H9 (cell line): ENCODE results near the gene JADE2. TPM values are rescaled to one million over a fixed set of nuclear protein-coding genes. Genes with fewer than 3 reads are reported as not detected.

Experiments used
- DNase-seq: peaks from one replicate; pipeline ENCODE4 v3.0.0-alpha.2; 2017
- H2AFZ ChIP-seq: one replicate; pipeline ENCODE4 v1.6.1; 2013; ENCODE audit warnings: mild to moderate bottlenecking, low read length, control low read depth, moderate library complexity
- H2AK5ac ChIP-seq: 2 replicates; pipeline ENCODE4 v1.6.1; 2013; ENCODE audit warnings: low read length, control low read depth, mixed read lengths; ENCODE audit not compliant: insufficient read length
- H2BK120ac ChIP-seq: one replicate; pipeline ENCODE4 v1.6.1; 2013; ENCODE audit warnings: low read depth, mild to moderate bottlenecking, low read length, control low read depth, inconsistent platforms; ENCODE audit not compliant: poor library complexity, severe bottlenecking
- H2BK12ac ChIP-seq: 2 replicates; pipeline ENCODE4 v1.6.1; 2013; ENCODE audit warnings: low read length, control low read depth, mixed read lengths, low read depth; ENCODE audit not compliant: insufficient read length
- H2BK15ac ChIP-seq: 2 replicates; pipeline ENCODE4 v1.6.1; 2013; ENCODE audit warnings: low read depth, low read length, control low read depth
- H2BK20ac ChIP-seq: one replicate; pipeline ENCODE4 v1.6.1; 2013; ENCODE audit warnings: low read depth, mild to moderate bottlenecking, low read length, control low read depth, inconsistent platforms; ENCODE audit not compliant: poor library complexity, severe bottlenecking
- H2BK5ac ChIP-seq: 2 replicates; pipeline ENCODE4 v1.6.1; 2013; ENCODE audit warnings: low read length, control low read depth, mixed read lengths; ENCODE audit not compliant: insufficient read length
- H3K14ac ChIP-seq: 2 replicates; pipeline ENCODE4 v1.6.1; 2013; ENCODE audit warnings: low read length, control low read depth; ENCODE audit not compliant: insufficient read depth
- H3K18ac ChIP-seq: 2 replicates; pipeline ENCODE4 v1.6.1; 2013; ENCODE audit warnings: low read depth, mild to moderate bottlenecking, mixed read lengths, low read length, control low read depth; ENCODE audit not compliant: insufficient read length
- H3K23ac ChIP-seq: 2 replicates; pipeline ENCODE4 v1.6.1; 2013; ENCODE audit warnings: low read length, control low read depth, mixed read lengths, low read depth; ENCODE audit not compliant: insufficient read length
- H3K23me2 ChIP-seq: 2 replicates; pipeline ENCODE4 v1.6.1; 2013; ENCODE audit warnings: low read depth, mild to moderate bottlenecking, mixed read lengths, low read length, control low read depth; ENCODE audit not compliant: insufficient read length, poor library complexity, severe bottlenecking
- H3K27ac ChIP-seq: 2 replicates; pipeline ENCODE4 v1.5.1; 2013; ENCODE audit warnings: low read length, control low read depth, mixed read lengths, low read depth; ENCODE audit not compliant: insufficient read length
- H3K27me3 ChIP-seq: 2 replicates; pipeline ENCODE4 v1.6.1; 2013; ENCODE audit warnings: low read length, control low read depth, inconsistent platforms; ENCODE audit not compliant: insufficient read depth
- H3K4ac ChIP-seq: 2 replicates; pipeline ENCODE4 v1.6.1; 2013; ENCODE audit warnings: low read depth, mild to moderate bottlenecking, control low read depth, inconsistent platforms, low read length, moderate library complexity
- H3K4me1 ChIP-seq: 2 replicates; pipeline ENCODE4 v1.6.1; 2013; ENCODE audit warnings: low read length, control low read depth, inconsistent platforms; ENCODE audit not compliant: insufficient read depth
- H3K4me2 ChIP-seq: 2 replicates; pipeline ENCODE4 v1.6.1; 2013; ENCODE audit warnings: low read length, control low read depth, mixed read lengths; ENCODE audit not compliant: insufficient read length, insufficient read depth
- H3K56ac ChIP-seq: 2 replicates; pipeline ENCODE4 v1.6.1; 2013; ENCODE audit warnings: low read depth, mild to moderate bottlenecking, mixed read lengths, low read length, control low read depth; ENCODE audit not compliant: insufficient read length
- H3K79me1 ChIP-seq: 2 replicates; pipeline ENCODE4 v1.6.1; 2013; ENCODE audit warnings: low read depth, mild to moderate bottlenecking, moderate library complexity, low read length, control low read depth, inconsistent platforms; ENCODE audit not compliant: insufficient read depth, poor library complexity, severe bottlenecking
- H3K79me2 ChIP-seq: 2 replicates; pipeline ENCODE4 v1.6.1; 2013; ENCODE audit warnings: low read length, control low read depth, inconsistent platforms; ENCODE audit not compliant: insufficient read depth
- H3K9ac ChIP-seq: 2 replicates; pipeline ENCODE4 v1.6.1; 2013; ENCODE audit warnings: low read length, control low read depth, mixed read lengths; ENCODE audit not compliant: insufficient read length; ENCODE audit errors: extremely low read depth
- H3K9me3 ChIP-seq: one replicate; pipeline ENCODE4 v1.6.1; 2013; ENCODE audit warnings: low read depth, low read length, inconsistent platforms; ENCODE audit not compliant: control insufficient read depth
- H3T11ph ChIP-seq: one replicate; pipeline ENCODE4 v1.6.1; 2013; ENCODE audit warnings: mild to moderate bottlenecking, low read length, control low read depth, inconsistent platforms
- H4K20me1 ChIP-seq: one replicate; pipeline ENCODE4 v1.6.1; 2013; ENCODE audit not compliant: control insufficient read depth, insufficient read length, insufficient read depth
- H4K5ac ChIP-seq: 2 replicates; pipeline ENCODE4 v1.6.1; 2013; ENCODE audit warnings: low read depth, mild to moderate bottlenecking, mixed read lengths, low read length, control low read depth; ENCODE audit not compliant: insufficient read length
- H4K8ac ChIP-seq: replicated peaks from 2 replicates; pipeline ENCODE4 v1.6.1; 2013; ENCODE audit warnings: low read length, control low read depth, mixed read lengths, low read depth; ENCODE audit not compliant: insufficient read length
- H4K91ac ChIP-seq: 2 replicates; pipeline ENCODE4 v1.6.1; 2013; ENCODE audit warnings: low read depth, mild to moderate bottlenecking, moderate library complexity, mixed read lengths, low read length, control low read depth; ENCODE audit not compliant: insufficient read length
- H3K27ac Mint-ChIP-seq, 3 experiments: 2 replicates in 2 of 3; 3 replicates in 1 of 3; pipeline ENCODE4 v1.8.0; 2020 to 2021; ENCODE audit warnings: mixed read lengths in 3 of 3, mild to moderate bottlenecking in 1 of 3, moderate library complexity in 1 of 3
- H3K27me3 Mint-ChIP-seq: 2 replicates; pipeline ENCODE4 v1.8.0; 2021; ENCODE audit warnings: low read depth, mild to moderate bottlenecking, moderate library complexity, mixed read lengths
- H3K36me3 Mint-ChIP-seq, 3 experiments: 2 replicates in 2 of 3; 3 replicates in 1 of 3; pipeline ENCODE4 v1.8.0; 2020 to 2021; ENCODE audit warnings: low read depth in 3 of 3, mixed read lengths in 3 of 3; ENCODE audit not compliant: insufficient read depth in 1 of 3
- H3K4me1 Mint-ChIP-seq, 2 experiments: 2 replicates each; pipeline ENCODE4 v1.8.0; 2020; ENCODE audit warnings: mixed read lengths in 2 of 2
- H3K4me3 Mint-ChIP-seq, 2 experiments: 2 replicates in 1 of 2; 3 replicates in 1 of 2; pipeline ENCODE4 v1.8.0; 2020 to 2021; ENCODE audit warnings: mild to moderate bottlenecking in 2 of 2, mixed read lengths in 2 of 2, moderate library complexity in 1 of 2
- H3K9me3 Mint-ChIP-seq, 2 experiments: 2 replicates in 1 of 2; 3 replicates in 1 of 2; pipeline ENCODE4 v1.8.0; 2020; ENCODE audit warnings: mild to moderate bottlenecking in 2 of 2, mixed read lengths in 2 of 2, moderate library complexity in 1 of 2
- WGBS: extraction: QIAGEN DNeasy Blood & Tissue Kit; methylation state at CpG from one replicate; pipeline ENCODE4 v1.1.7; 2013; ENCODE audit warnings: missing lambda C conversion rate, low lambda C conversion rate, mixed read lengths; ENCODE audit not compliant: insufficient read length; ENCODE audit errors: extremely low coverage; 5-methylcytosine and 5-hydroxymethylcytosine counted together
- total RNA-seq: library from RNA; stranded (reverse); gene quantifications from 2 replicates; pipeline ENCODE4 v1.2.1, GENCODE V29; 2021
- TF ChIP-seq, protein P1 (sequence below): fragments of 200-600 bp; sonication (generic); conservative IDR thresholded peaks from 3 replicates; pipeline ENCODE4 v1.8.0; 2021; ENCODE audit warnings: antibody characterized with exemption, mild to moderate bottlenecking

The JADE2 gene
- total RNA-seq, 1 experiment from 2014 or later: 99.7 TPM

DNA sequence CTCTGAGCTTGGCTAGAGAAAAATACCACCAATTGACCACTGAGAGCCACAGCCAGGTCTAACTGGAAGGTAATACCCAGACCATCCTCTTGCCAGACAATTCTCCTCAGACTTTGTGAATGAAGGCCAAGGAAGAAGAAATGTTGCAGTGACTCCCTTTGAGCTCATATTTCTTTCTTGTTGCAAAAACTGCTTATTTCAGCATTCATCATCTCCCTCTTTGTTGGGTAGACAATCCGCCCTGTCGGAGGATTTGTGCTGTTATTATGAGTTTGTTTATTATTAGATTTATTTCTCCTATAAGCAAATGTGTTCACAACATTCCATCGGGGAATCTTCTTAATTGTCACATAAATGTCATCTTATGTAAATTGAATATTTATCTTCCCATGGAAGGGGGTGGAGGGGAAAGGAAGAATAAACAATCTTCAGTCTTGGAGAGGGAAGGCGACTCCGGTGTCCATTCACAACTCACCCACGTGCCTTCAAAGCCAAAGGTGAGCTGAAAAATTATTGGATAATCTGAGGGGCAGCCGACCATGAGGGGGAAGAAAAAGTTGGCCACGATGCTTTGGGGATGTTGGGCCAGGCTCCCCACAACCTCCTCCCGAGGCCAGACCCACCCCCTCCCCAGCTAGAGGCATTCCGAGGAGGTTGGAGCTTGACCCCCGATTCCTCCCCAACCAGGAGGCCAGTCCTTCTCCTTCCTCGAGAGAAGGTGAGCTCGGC is 1.8 kb upstream of the JADE2 start:
- Mint-ChIP-seq H3K27me3 (peaks cover 3% of the 10 kb centered on the region; the same call in 1 of the 2 replicates), H3K4me1 (peaks cover 22 to 27% of the 10 kb centered on the region in 2 experiments), H3K27ac (peak overlapping the region; percentile 81 to 90 (median 82); a peak in 5 of 7 replicates), H3K36me3 (peaks cover 0 to 2% (median 0%) of the 10 kb centered on the region in 3 experiments; a peak in 2 of 7 replicates), H3K9me3 (no peaks in the 10 kb centered on the region; a peak in 1 of 5 replicates), H3K4me3 (peak overlapping the region; percentile 91 to 99)
- no peak overlapping the region for H2BK5ac ChIP-seq
- no peak overlapping the region for H4K8ac ChIP-seq
- H4K5ac ChIP-seq: no peak overlapping the region
- no peaks in the 10 kb centered on the region for H3K79me1 ChIP-seq
- no CpG with 5 or more reads among the region's 13 CpGs for WGBS
- peak overlapping the region; percentile 42; the same call in 1 of the 2 replicates for H3K14ac ChIP-seq
- TF ChIP-seq, protein P1, sequence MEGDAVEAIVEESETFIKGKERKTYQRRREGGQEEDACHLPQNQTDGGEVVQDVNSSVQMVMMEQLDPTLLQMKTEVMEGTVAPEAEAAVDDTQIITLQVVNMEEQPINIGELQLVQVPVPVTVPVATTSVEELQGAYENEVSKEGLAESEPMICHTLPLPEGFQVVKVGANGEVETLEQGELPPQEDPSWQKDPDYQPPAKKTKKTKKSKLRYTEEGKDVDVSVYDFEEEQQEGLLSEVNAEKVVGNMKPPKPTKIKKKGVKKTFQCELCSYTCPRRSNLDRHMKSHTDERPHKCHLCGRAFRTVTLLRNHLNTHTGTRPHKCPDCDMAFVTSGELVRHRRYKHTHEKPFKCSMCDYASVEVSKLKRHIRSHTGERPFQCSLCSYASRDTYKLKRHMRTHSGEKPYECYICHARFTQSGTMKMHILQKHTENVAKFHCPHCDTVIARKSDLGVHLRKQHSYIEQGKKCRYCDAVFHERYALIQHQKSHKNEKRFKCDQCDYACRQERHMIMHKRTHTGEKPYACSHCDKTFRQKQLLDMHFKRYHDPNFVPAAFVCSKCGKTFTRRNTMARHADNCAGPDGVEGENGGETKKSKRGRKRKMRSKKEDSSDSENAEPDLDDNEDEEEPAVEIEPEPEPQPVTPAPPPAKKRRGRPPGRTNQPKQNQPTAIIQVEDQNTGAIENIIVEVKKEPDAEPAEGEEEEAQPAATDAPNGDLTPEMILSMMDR: no peak
- H3K23me2 ChIP-seq: peaks cover 18% of the 10 kb centered on the region
- H2BK12ac ChIP-seq: no peak overlapping the region
- H3K9ac ChIP-seq: peak overlapping the region; percentile 18
- H3K18ac ChIP-seq: peak overlapping the region; percentile 59
- no peak overlapping the region for H3T11ph ChIP-seq
- no peak overlapping the region for H3K27ac ChIP-seq
- no peaks in the 10 kb centered on the region for H3K9me3 ChIP-seq
- H3K56ac ChIP-seq: no peak overlapping the region
- H3K4me1 ChIP-seq: peaks cover 2% of the 10 kb centered on the region; the same call in 1 of the 2 replicates
- no peak for DNase-seq
- no peaks in the 10 kb centered on the region for H4K20me1 ChIP-seq
- no peak overlapping the region for H2AK5ac ChIP-seq
- H3K4me2 ChIP-seq: peak overlapping the region; percentile 81
- no peak overlapping the region for H2BK20ac ChIP-seq
- H2BK15ac ChIP-seq: no peak overlapping the region
- H3K27me3 ChIP-seq: no peaks in the 10 kb centered on the region
- no peak overlapping the region for H2AFZ ChIP-seq
- H3K4ac ChIP-seq: no peak overlapping the region
- peaks cover 1% of the 10 kb centered on the region; the same call in 1 of the 2 replicates for H3K79me2 ChIP-seq
- H4K91ac ChIP-seq: no peak overlapping the region
- no peak overlapping the region for H2BK120ac ChIP-seq
- H3K23ac ChIP-seq: no peak overlapping the region
